GM10248 (cell line): ENCODE data around the gene CRKL.
A peak's percentile ranks its signal among the peaks of the same experiment; 100 is the strongest.

Source experiments
- CTCF ChIA-PET: fragments of 300-600 bp; sonication (Branson Sonifier 250); formaldehyde crosslinking; extraction: SDS; loops from one replicate; lab custom pipeline; 2021; ENCODE audit warnings: antibody characterized with exemption; lab: Yijun Ruan, JAX
- POLR2A ChIA-PET: fragments of 350-650 bp; sonication (Branson Sonifier 250); formaldehyde crosslinking; extraction: SDS; loops from one replicate; lab custom pipeline; 2020; ENCODE audit warnings: antibody characterized with exemption; lab: Yijun Ruan, JAX
- DNase-seq: peaks from one replicate; pipeline ENCODE4 v3.0.0; 2012; ENCODE audit errors: extremely low spot score
- TF ChIP-seq, protein P1 (sequence below): IDR thresholded peaks from 2 replicates; pipeline ENCODE4 v1.5.1; 2012; ENCODE audit warnings: mild to moderate bottlenecking, low read depth; ENCODE audit errors: extremely low read depth, missing control alignments, control extremely low read depth

Gene CRKL

DNA sequence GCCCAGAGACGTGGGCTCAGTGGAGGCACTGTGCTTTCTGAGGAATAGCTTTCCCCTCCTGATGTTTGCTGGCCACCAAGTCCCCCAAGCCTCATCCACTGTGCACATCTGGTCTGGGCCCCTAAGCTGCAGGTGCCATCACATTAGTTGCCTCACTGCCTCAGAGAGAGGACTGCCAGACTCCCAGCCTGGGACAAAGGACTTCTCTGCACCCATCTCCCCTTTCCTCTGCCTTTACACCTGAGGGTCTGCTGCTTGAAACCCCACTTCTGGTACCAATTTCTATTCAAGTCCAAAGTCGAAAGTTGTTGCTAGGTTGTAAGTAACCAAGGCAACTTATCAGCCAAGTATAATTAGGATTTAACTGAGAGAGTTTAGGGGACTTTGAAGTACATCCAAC, 61.2 kb downstream of the CRKL start:
- TF ChIP-seq, protein P1, sequence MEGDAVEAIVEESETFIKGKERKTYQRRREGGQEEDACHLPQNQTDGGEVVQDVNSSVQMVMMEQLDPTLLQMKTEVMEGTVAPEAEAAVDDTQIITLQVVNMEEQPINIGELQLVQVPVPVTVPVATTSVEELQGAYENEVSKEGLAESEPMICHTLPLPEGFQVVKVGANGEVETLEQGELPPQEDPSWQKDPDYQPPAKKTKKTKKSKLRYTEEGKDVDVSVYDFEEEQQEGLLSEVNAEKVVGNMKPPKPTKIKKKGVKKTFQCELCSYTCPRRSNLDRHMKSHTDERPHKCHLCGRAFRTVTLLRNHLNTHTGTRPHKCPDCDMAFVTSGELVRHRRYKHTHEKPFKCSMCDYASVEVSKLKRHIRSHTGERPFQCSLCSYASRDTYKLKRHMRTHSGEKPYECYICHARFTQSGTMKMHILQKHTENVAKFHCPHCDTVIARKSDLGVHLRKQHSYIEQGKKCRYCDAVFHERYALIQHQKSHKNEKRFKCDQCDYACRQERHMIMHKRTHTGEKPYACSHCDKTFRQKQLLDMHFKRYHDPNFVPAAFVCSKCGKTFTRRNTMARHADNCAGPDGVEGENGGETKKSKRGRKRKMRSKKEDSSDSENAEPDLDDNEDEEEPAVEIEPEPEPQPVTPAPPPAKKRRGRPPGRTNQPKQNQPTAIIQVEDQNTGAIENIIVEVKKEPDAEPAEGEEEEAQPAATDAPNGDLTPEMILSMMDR: no peak
- ChIA-PET CTCF (interaction anchor here (1.7 kb wide), 2 partner anchors 10 to 20 kb away, joined by 4 to 5 read pairs; no protein-coding TSS in a partner anchor), POLR2A (no interaction called here)
- no peak for DNase-seq

DNA sequence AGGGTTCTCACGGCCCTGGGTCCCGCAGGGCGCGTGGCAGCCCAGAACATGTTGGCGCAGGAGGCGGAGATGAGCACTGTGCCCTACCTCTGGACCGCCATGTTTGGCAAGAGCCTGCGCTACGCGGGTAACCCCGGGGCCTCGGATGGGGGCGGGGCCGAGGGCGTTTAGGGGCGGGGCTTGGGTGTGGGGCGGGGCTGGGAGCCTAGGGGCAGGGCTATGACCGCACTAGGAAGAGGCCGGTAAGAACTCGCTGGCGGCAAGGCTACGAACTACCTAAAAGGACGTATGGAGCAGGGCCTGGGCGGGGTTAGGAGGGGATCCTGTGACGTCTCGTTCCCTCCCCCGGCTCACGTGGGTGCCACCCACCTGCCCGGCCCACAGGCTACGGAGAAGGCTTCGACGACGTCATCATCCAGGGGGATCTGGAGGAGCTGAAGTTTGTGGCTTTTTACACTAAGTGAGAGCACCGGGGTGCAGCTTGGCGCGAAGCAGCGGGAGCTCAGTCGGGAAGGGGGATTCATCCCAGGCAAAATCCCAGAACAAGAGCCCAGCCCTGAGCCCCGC, 62.1 kb downstream of the CRKL start:
- POLR2A ChIA-PET: no interaction called here

GRCh38 chr22:20979940-20980453, 62.8 kb downstream of the CRKL start:
- DNase-seq: no peak
- CTCF ChIA-PET: interaction anchor here (1.2 to 3.3 kb wide), 3 partner anchors 12 to 22 kb away, joined by 3 to 11 read pairs (median 9); partner anchors contain the start of gene AIFM3
- TF ChIP-seq, protein P1: no peak
- POLR2A ChIA-PET: no interaction called here

More for the DNA sequence above, 62.1 kb downstream of the CRKL start:
- TF ChIP-seq, protein P1: no peak
- DNase-seq: peak; percentile 85
- CTCF ChIA-PET: interaction anchor here (1.2 to 1.7 kb wide), 2 partner anchors 21 kb away, joined by 3 to 5 read pairs; no protein-coding TSS in a partner anchor

DNA sequence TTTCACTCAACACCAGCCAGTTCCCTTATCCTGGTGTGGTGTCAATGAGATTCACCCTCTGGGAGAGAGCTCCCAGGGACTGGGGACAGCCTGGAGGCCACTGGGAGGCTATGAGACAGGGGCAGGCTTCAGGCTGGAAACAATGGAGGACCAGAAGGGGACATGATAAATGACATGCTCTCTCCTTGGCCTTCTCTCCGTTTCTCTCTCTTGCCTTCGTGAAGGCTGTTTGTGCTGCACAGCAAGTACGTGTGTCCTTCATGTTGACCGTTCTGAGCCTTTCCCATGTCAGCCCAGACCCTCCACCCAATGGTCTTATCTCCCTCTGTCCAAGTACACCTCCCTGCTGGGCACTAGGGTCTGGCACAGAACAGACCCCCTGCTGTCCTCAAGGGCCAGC, 63.3 kb downstream of the CRKL start:
- TF ChIP-seq, protein P1: no peak
- ChIA-PET POLR2A (interaction anchor here (2.2 kb wide), 1 partner anchor 22 kb away, joined by 7 read pairs; the partner anchor contains the start of gene THAP7), CTCF (interaction anchor here (0.9 to 3.3 kb wide), 5 partner anchors 10 to 22 kb away, joined by 3 to 11 read pairs (median 8); partner anchors contain the start of gene AIFM3)
- DNase-seq: no peak

GRCh38 chr22:20980938-20981722, 63.9 kb downstream of the CRKL start:
- ChIA-PET CTCF (interaction anchor here (0.9 to 3.3 kb wide), 10 partner anchors 9 to 197 kb away, joined by 3 to 11 read pairs (median 5); partner anchors contain the start of gene AIFM3), POLR2A (interaction anchor here (1.3 to 2.2 kb wide), 2 partner anchors 9 to 21 kb away, joined by 3 to 7 read pairs; partner anchors contain the start of gene THAP7)
- TF ChIP-seq, protein P1: no peak
- no peak for DNase-seq

DNA sequence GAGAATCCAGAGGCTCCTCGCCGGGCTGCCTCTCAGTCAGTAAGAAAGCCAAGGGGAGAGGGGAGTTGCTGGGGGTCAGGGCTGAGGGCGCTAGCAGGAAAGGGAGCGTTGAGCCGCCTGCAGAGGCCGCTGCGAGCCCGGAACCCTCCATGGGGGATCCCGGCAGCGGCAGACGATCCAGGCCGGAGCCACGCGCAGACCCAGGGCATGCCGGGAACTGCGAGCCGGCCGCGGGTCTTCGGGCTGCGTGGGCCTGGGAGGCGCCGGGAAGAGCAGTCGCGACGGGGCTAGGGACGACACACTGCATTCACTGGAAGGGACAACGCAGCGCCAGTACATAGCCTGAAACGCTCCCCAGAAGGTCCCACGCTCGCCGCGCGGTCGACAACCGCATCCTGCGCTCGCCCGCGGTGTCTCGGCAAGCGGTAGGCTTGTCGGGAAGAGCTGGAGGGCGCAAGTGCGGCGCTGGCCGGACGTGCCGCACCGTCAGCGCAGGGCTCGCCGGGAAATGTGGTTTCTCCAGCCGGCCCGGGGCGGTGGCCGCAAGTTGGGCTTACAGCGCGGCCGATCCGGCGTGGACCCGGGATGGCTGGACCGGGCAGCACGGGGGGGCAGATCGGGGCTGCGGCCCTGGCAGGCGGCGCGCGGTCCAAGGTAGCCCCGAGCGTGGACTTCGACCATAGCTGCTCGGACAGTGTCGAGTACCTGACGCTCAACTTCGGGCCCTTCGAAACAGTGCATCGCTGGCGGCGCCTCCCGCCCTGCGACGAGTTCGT, 64.8 kb downstream of the CRKL start, which contains the start of gene LZTR1:
Gene LZTR1, plus strand, starts transcription at position 511 of the 776 bp plus-strand sequence. Its CDS starts 75 bp downstream, at position 586.
- POLR2A ChIA-PET: interaction anchor here (0.5 to 2.2 kb wide), 6 partner anchors 8 to 390 kb away, joined by 3 to 13 read pairs (median 4); partner anchors contain the start of gene THAP7
- peak; percentile 90 for DNase-seq
- TF ChIP-seq, protein P1: peak; percentile 67
- CTCF ChIA-PET: interaction anchor here (0.7 to 3.3 kb wide), 15 partner anchors 9 to 198 kb away, joined by 3 to 11 read pairs (median 6); partner anchors contain the start of gene AIFM3
